Upper lobe of right lung (tissue), 1 donor: ENCODE results near the gene TMEM255B. TPM values are rescaled to one million over a fixed set of nuclear protein-coding genes. Genes with fewer than 3 reads are reported as not detected.

Source experiments
- ATAC-seq: fragments of 200-7000 bp; cut with Tn5 transposase; one replicate; pipeline ENCODE4 v1.9.1; 2020; ENCODE audit warnings: mild to moderate bottlenecking, moderate library complexity
- DNase-seq: peaks from one replicate; pipeline ENCODE4 v3.0.0-alpha.2; 2020
- H3K27ac ChIP-seq: fragments of 200-600 bp; one replicate; pipeline ENCODE4 v1.8.0; 2022
- H3K27me3 ChIP-seq: fragments of 200-600 bp; one replicate; pipeline ENCODE4 v1.8.0; 2022; ENCODE audit warnings: mild to moderate bottlenecking
- H3K36me3 ChIP-seq: fragments of 200-600 bp; one replicate; pipeline ENCODE4 v1.8.0; 2022
- H3K4me1 ChIP-seq: fragments of 200-600 bp; one replicate; pipeline ENCODE4 v1.8.0; 2022
- H3K4me3 ChIP-seq: fragments of 200-600 bp; one replicate; pipeline ENCODE4 v1.8.0; 2022; ENCODE audit warnings: mild to moderate bottlenecking
- H3K9me3 ChIP-seq: fragments of 200-600 bp; one replicate; pipeline ENCODE4 v1.8.0; 2022
- intact Hi-C: fragments of 100-400 bp; cut with DNase I; formaldehyde crosslinking; loops from one replicate; pipeline ENCODE4 v1.11.0; 2022
- total RNA-seq: library from RNA; stranded (reverse); fragmentation: NEBNext Ultra II Directional; extraction: Animal tissue kit (Norgen Biotek cat#: 25700); gene quantifications from one replicate; pipeline ENCODE4 v1.2.1, GENCODE V29; 2021
- TF ChIP-seq, protein P1 (sequence below): fragments of 200-600 bp; IDR thresholded peaks from one replicate; pipeline ENCODE4 v1.8.0; 2022; ENCODE audit warnings: antibody characterized with exemption
- donor health status: DM: no; HTN: yes; CAD: no; lungs with severe emphysema.

The TMEM255B gene
- total RNA-seq, 1 donor from 2014 or later = 43.6 TPM

DNA sequence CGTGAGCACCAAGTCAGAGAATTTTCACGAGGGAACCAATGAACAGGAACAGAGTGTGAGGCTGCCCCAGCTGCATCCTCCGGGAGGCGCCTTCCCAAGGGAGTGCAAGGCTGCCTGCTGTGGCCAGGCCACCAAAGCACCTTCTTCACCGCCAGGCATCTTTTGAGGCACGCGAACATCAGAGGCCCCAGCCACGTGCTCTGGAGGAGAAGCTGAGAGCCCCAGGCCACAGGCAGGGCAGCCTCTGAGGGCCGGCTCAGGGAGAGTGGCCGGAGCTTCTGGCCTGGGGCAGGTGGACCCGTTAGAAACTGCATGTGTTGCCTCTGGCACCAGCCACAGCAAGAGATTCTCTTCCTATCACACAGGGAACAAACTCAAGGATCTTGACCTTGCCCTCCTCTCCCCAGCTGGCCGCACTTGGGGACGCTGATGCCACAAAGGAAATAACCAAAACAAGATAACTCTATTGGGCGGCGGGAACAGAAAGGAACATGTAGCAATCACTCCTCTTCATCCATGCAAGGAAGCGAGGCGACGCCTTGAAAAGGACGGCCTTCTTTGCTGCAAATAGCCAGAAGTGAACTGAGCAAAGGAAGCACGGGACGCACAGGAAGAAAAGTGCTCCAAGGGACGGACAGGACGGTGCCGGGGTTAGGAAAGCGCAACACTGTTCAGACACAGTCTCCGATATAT, 85.0 kb downstream of the TMEM255B start:
- Histone ChIP-seq H3K9me3 (no peaks in the 10 kb centered on the region), H3K36me3 (peaks cover 14% of the 10 kb centered on the region), H3K27ac (no peak overlapping the region), H3K4me1 (peaks cover 21% of the 10 kb centered on the region), H3K27me3 (no peaks in the 10 kb centered on the region), H3K4me3 (no peak overlapping the region)
- no peak for ATAC-seq
- intact Hi-C loops = no loop called here
- DNase-seq = peak; percentile 54
- TF ChIP-seq, protein P1, sequence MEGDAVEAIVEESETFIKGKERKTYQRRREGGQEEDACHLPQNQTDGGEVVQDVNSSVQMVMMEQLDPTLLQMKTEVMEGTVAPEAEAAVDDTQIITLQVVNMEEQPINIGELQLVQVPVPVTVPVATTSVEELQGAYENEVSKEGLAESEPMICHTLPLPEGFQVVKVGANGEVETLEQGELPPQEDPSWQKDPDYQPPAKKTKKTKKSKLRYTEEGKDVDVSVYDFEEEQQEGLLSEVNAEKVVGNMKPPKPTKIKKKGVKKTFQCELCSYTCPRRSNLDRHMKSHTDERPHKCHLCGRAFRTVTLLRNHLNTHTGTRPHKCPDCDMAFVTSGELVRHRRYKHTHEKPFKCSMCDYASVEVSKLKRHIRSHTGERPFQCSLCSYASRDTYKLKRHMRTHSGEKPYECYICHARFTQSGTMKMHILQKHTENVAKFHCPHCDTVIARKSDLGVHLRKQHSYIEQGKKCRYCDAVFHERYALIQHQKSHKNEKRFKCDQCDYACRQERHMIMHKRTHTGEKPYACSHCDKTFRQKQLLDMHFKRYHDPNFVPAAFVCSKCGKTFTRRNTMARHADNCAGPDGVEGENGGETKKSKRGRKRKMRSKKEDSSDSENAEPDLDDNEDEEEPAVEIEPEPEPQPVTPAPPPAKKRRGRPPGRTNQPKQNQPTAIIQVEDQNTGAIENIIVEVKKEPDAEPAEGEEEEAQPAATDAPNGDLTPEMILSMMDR = no peak

DNA sequence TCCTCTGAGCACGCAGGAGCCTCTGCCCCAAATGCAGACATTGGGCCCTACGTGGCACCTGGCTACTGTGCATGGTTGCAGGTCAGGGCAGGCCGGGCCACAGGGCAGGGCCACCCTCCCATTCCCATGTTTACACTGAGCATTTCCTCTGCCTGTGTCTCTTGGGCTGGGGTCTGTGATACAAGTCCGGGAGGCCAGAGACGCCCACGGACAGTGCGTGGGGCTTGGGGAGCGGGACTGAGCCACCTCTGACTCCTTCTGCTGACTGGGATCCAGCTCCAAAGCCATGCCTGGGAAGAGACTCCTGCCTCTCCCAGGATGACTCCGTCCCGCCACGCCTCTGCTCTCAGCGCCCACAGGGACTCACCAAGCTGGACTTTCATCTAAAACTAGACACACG, 86.0 kb downstream of the TMEM255B start:
- Histone ChIP-seq H3K27me3 (no peaks in the 10 kb centered on the region), H3K36me3 (peaks cover 14% of the 10 kb centered on the region), H3K4me3 (no peak overlapping the region), H3K27ac (no peak overlapping the region), H3K9me3 (no peaks in the 10 kb centered on the region), H3K4me1 (peaks cover 19% of the 10 kb centered on the region)
- TF ChIP-seq, protein P1 = no peak
- intact Hi-C loops = no loop called here
- DNase-seq = peak; percentile 54
- no peak for ATAC-seq

DNA sequence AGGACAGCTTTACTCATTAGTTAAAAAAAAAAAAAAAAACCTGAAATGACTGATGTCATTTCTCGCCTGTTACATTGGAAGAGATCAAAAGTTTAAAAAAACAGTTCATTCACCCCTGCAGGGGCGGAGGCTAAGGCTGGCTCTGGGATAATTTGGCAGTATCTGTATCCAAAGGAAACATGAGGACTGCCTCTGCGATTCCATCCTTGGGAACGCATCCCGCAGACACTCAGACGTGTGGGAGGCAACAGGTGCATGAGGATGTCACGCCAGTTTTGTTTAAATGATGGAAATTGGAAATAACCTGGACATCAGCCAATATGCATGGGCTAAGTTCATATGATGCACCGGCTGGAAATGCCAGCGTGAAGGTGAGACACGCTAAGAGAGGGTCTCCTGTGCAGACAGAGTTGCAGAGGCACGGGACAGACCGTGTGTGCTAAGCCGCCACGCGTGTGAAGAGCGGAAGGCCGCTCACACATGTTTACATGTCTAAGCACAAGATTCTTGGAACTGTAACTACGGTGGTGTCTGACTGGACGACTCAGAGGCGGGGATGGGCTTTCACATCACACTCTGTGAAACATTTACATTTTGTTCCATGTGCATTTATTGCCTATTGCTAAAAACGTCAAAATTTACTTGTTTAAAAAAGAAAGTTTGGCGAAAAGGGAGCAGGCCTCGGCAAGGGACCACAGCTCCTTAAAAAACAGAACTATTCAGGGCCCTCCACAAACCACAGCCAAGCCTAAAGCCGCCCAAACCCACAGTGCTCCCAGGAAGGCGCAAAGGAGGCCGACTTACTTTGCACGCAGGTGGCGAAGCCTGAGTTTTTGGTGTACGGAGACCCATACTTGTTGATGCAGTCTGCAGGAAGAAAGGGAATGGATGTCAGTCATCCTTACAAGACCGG, 87.0 kb downstream of the TMEM255B start:
- Histone ChIP-seq H3K36me3 (peaks cover 14% of the 10 kb centered on the region), H3K27ac (no peak overlapping the region), H3K9me3 (no peaks in the 10 kb centered on the region), H3K4me3 (no peak overlapping the region), H3K4me1 (peaks cover 10% of the 10 kb centered on the region), H3K27me3 (no peaks in the 10 kb centered on the region)
- DNase-seq (peak; percentile 38), ATAC-seq (no peak)
- TF ChIP-seq, protein P1 = no peak
- intact Hi-C loops = no loop called here

DNA sequence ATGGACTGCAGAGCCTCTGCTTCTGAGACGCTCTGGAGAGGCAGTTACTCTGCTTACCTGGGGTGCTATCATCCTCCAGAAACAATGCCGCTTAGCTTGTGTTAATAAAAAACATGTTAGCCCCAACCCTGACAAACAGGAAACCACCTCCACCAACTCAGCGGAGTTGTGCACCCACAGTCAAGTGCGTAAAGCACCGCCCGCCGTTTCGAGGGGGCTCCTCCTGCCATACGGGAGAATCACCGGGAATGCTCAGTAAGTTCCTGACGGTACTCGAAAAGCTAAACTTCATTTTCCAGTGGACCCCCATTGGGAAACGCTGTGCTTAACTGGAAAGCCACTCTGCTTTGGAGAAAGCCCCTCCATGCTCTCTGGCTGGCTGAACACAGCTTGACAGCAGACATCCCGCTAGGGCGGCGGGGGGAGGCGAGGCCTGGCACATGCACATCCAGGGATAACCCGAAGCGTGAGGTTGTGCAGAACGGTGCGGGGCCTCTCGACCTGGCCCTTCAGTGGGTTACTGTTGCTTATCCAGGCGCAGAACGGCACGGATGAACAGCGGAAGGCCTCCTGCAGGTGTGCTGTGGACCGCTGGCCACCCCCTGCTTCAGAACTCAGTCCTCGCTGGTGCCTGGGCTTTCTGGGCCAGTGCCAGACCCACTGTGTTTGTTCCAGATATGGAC, 87.8 kb downstream of the TMEM255B start:
- Histone ChIP-seq H3K9me3 (no peaks in the 10 kb centered on the region), H3K27ac (no peak overlapping the region), H3K4me3 (no peak overlapping the region), H3K36me3 (peaks cover 14% of the 10 kb centered on the region), H3K27me3 (no peaks in the 10 kb centered on the region), H3K4me1 (peaks cover 10% of the 10 kb centered on the region)
- ATAC-seq (no peak), DNase-seq (peak; percentile 58)
- TF ChIP-seq, protein P1 = no peak
- intact Hi-C loops = no loop called here

DNA sequence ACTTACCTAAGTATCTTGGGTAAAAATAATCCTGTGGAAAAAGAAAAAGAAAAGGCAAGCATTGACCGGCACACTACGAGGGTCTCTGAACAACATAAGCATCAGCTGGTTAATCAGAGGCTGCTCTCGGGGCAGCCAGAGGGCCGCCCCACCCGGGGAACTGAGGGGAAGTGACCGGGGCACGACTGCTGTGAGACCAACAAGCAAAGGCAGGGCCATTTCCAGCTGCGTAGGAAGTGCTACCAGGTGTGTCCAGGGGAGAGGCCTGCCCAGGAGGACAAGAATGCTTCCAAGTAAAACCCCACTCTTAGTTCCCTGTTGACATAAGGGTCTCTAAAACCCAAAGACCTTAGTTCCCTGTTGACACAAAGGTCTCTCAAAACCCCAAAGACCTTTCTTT, 89.0 kb downstream of the TMEM255B start:
- Histone ChIP-seq H3K4me3 (no peak overlapping the region), H3K9me3 (no peaks in the 10 kb centered on the region), H3K4me1 (peaks cover 13% of the 10 kb centered on the region), H3K27me3 (no peaks in the 10 kb centered on the region), H3K27ac (no peak overlapping the region), H3K36me3 (peaks cover 14% of the 10 kb centered on the region)
- TF ChIP-seq, protein P1 = no peak
- DNase-seq (no peak), ATAC-seq (no peak)
- intact Hi-C loops = no loop called here
